ENCODE measurements around the gene ZNRF4. TPM values are rescaled to one million over a fixed set of nuclear protein-coding genes. Genes with fewer than 3 reads are reported as not detected.
"Not testable (repeated sequence)": the region's sequence is repeated elsewhere in the genome, so short reads cannot be mapped to it uniquely, and the experiment has no call there.

ZNRF4 gene
- total RNA-seq, 1 donor from 2014 or later, result not detected

- no peak overlapping the region for H3K27ac Mint-ChIP-seq (ENCODE audit: unreplicated experiment)
- peaks cover 4% of the 10 kb centered on the region for H3K27me3 Mint-ChIP-seq (ENCODE audit: unreplicated experiment)
- no peaks in the 10 kb centered on the region for H3K4me1 Mint-ChIP-seq (ENCODE audit: unreplicated experiment)
- H3K36me3 Mint-ChIP-seq (ENCODE audit: low read depth, unreplicated experiment), result no peaks in the 10 kb centered on the region
- H3K9me3 Mint-ChIP-seq (ENCODE audit: unreplicated experiment), result no peaks in the 10 kb centered on the region
- DNase-seq (ENCODE audit: low spot score), result peak; percentile 88
- TF ChIP-seq, protein P1, sequence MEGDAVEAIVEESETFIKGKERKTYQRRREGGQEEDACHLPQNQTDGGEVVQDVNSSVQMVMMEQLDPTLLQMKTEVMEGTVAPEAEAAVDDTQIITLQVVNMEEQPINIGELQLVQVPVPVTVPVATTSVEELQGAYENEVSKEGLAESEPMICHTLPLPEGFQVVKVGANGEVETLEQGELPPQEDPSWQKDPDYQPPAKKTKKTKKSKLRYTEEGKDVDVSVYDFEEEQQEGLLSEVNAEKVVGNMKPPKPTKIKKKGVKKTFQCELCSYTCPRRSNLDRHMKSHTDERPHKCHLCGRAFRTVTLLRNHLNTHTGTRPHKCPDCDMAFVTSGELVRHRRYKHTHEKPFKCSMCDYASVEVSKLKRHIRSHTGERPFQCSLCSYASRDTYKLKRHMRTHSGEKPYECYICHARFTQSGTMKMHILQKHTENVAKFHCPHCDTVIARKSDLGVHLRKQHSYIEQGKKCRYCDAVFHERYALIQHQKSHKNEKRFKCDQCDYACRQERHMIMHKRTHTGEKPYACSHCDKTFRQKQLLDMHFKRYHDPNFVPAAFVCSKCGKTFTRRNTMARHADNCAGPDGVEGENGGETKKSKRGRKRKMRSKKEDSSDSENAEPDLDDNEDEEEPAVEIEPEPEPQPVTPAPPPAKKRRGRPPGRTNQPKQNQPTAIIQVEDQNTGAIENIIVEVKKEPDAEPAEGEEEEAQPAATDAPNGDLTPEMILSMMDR (IDR thresholded peaks at IDR 0.05; ENCODE audit: unreplicated experiment), result no peak
- H3K4me3 Mint-ChIP-seq (ENCODE audit: unreplicated experiment), result peak overlapping the region; percentile 85
Measured at GRCh38 chr19:5436106-5436947, 18.9 kb upstream of the ZNRF4 start.

- no peaks in the 10 kb centered on the region for H3K36me3 Mint-ChIP-seq (ENCODE audit: low read depth, unreplicated experiment)
- peak overlapping the region; percentile 85 for H3K4me3 Mint-ChIP-seq (ENCODE audit: unreplicated experiment)
- H3K27ac Mint-ChIP-seq (ENCODE audit: unreplicated experiment), result no peak overlapping the region
- H3K27me3 Mint-ChIP-seq (ENCODE audit: unreplicated experiment), result peaks cover 4% of the 10 kb centered on the region
- TF ChIP-seq, protein P1 (IDR thresholded peaks at IDR 0.05; ENCODE audit: unreplicated experiment), result no peak
- DNase-seq (ENCODE audit: low spot score), result no peak
- no peaks in the 10 kb centered on the region for H3K9me3 Mint-ChIP-seq (ENCODE audit: unreplicated experiment)
- H3K4me1 Mint-ChIP-seq (ENCODE audit: unreplicated experiment), result no peaks in the 10 kb centered on the region
Measured at GRCh38 chr19:5436948-5437306, 18.3 kb upstream of the ZNRF4 start.

DNA sequence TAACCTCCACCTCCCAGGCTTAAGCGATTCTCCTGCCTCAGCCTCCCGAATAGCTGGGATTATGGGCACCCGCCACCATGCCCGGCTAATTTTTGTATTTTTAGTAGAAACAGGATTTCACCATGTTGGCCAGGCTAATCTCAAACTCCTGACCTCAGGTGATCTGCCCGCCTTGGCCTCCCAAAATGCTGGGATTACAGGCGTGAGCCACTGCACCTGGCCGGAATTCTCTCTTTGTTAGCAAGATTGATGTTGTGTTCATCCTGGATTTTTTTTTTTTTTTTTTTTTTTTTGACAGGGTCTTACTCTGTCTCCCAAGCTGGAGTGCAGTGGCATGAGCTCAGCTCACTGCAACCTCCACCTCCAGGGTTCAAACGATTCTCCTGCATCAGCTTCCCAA, 16.5 kb upstream of the ZNRF4 start:
- DNase-seq (ENCODE audit: low spot score); H3K4me1 Mint-ChIP-seq (ENCODE audit: unreplicated experiment); H3K4me3 Mint-ChIP-seq (ENCODE audit: unreplicated experiment); H3K27ac Mint-ChIP-seq (ENCODE audit: unreplicated experiment); H3K36me3 Mint-ChIP-seq (ENCODE audit: low read depth, unreplicated experiment); H3K9me3 Mint-ChIP-seq (ENCODE audit: unreplicated experiment); H3K27me3 Mint-ChIP-seq (ENCODE audit: unreplicated experiment): not testable (repeated sequence)

GRCh38 chr19:5439452-5439851, 15.8 kb upstream of the ZNRF4 start:
- H3K9me3 Mint-ChIP-seq (ENCODE audit: unreplicated experiment), result no peaks in the 10 kb centered on the region
- no peaks in the 10 kb centered on the region for H3K36me3 Mint-ChIP-seq (ENCODE audit: low read depth, unreplicated experiment)
- no peak overlapping the region for H3K27ac Mint-ChIP-seq (ENCODE audit: unreplicated experiment)
- TF ChIP-seq, protein P1 (IDR thresholded peaks at IDR 0.05; ENCODE audit: unreplicated experiment), result no peak
- H3K4me1 Mint-ChIP-seq (ENCODE audit: unreplicated experiment), result no peaks in the 10 kb centered on the region
- no peak overlapping the region for H3K4me3 Mint-ChIP-seq (ENCODE audit: unreplicated experiment)
- peaks cover 4% of the 10 kb centered on the region for H3K27me3 Mint-ChIP-seq (ENCODE audit: unreplicated experiment)
- no peak for DNase-seq (ENCODE audit: low spot score)

DNA sequence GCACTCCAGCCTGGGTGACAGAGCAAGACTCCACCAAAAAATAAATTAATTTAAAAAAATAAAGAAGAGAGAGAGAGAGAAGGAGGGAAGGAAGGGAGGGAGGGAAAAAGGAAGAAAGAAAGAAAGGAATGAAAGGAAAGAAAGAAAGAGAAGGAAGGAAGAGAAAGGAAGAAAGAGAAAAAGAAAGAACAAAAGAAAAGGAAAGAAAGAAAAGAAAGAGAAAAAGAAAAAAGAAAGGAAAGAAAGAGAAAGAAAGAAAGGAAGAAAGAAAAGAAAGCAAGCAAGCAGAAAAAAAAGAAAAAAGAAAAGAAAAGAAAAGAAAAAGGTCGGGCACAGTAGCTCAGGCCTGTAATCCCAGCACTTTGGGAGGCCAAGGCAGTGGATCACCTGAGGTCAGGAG, 14.9 kb upstream of the ZNRF4 start:
- Mint-ChIP-seq H3K27me3 (ENCODE audit: unreplicated experiment) (peaks cover 4% of the 10 kb centered on the region), H3K4me3 (ENCODE audit: unreplicated experiment) (no peak overlapping the region)
- TF ChIP-seq, protein P1 (IDR thresholded peaks at IDR 0.05; ENCODE audit: unreplicated experiment), result no peak

More for the DNA sequence above, 14.9 kb upstream of the ZNRF4 start:
- H3K9me3 Mint-ChIP-seq (ENCODE audit: unreplicated experiment), result no peaks in the 10 kb centered on the region
- no peaks in the 10 kb centered on the region for H3K4me1 Mint-ChIP-seq (ENCODE audit: unreplicated experiment)
- H3K36me3 Mint-ChIP-seq (ENCODE audit: low read depth, unreplicated experiment), result no peaks in the 10 kb centered on the region
- no peak overlapping the region for H3K27ac Mint-ChIP-seq (ENCODE audit: unreplicated experiment)
- DNase-seq (ENCODE audit: low spot score), result no peak

All from endothelial cell (in vitro differentiated cells).